Cardiac muscle cell (in vitro differentiated cells and primary cell): ENCODE data around the gene CUL3. TPM values are rescaled to one million over a fixed set of nuclear protein-coding genes. Genes with fewer than 3 reads are reported as not detected.

Experiments used
- DNase-seq, 2 donors: peaks; one replicate each; pipeline versions ENCODE4 v3.0.0 to v3.0.0-alpha.2; 2010 to 2017; ENCODE audit warnings: low read depth in 1 of 2, low spot score in 1 of 2
- H3K27ac ChIP-seq: fragments of 200-600 bp; sonication (generic); 2 replicates; pipeline ENCODE4 v1.5.1; 2016
- H3K27me3 ChIP-seq: fragments of 200-600 bp; sonication (generic); 2 replicates; pipeline ENCODE4 v1.6.0; 2016; ENCODE audit warnings: control low read depth
- H3K36me3 ChIP-seq: fragments of 200-600 bp; sonication (generic); 2 replicates; pipeline ENCODE4 v1.5.1; 2016; ENCODE audit warnings: control low read depth
- H3K4me1 ChIP-seq: fragments of 200-600 bp; sonication (generic); 2 replicates; pipeline ENCODE4 v1.8.1; 2017; ENCODE audit warnings: low read depth, mild to moderate bottlenecking, mixed run types
- H3K4me3 ChIP-seq: fragments of 200-600 bp; sonication (generic); 2 replicates; pipeline ENCODE4 v1.5.1; 2016; ENCODE audit warnings: mild to moderate bottlenecking
- H3K9me3 ChIP-seq: fragments of 200-600 bp; sonication (generic); 2 replicates; pipeline ENCODE4 v1.5.1; 2017; ENCODE audit warnings: low read depth, mild to moderate bottlenecking, control low read depth
- polyA plus RNA-seq: library from polyadenylated mRNA; unstranded; fragments of >200 nt; fragmentation: Nextera tagmentation; extraction: Ambion mirVana; gene quantifications from 2 replicates; pipeline ENCODE4 v1.2.1, GENCODE V29; 2016
- total RNA-seq: library from RNA; depleted of rRNA; stranded (reverse); fragments of >200 nt; gene quantifications from 2 replicates; pipeline ENCODE4 v1.2.3, GENCODE V29; 2016
- TF ChIP-seq, protein P1 (sequence below): IDR thresholded peaks from 2 replicates; pipeline ENCODE4 v1.5.1; 2012; ENCODE audit warnings: low read depth, mild to moderate bottlenecking, low read length

The CUL3 gene
- total and polyA plus RNA-seq, 2 experiments from 2014 or later = 47.6 to 78.8 TPM

DNA sequence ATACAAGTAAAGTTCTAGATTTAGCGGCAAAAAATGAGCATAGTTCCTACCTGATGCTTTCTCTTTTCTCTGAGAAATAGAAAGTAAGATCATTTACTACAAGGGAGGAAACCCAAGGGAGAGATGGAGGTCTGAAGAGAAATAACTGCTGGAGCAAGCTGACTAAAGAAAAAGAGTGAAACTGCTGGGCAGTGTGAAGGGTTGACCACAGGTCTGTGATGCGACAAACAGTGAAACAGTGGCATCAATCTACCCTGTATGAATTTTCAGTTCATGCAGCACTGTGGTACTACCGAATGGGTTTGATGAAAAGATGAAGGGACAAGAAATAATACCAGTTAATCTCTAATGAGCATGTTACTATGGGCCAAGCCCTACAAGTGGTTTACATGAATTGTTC lies 52.2 kb downstream of the CUL3 start:
- TF ChIP-seq, protein P1, sequence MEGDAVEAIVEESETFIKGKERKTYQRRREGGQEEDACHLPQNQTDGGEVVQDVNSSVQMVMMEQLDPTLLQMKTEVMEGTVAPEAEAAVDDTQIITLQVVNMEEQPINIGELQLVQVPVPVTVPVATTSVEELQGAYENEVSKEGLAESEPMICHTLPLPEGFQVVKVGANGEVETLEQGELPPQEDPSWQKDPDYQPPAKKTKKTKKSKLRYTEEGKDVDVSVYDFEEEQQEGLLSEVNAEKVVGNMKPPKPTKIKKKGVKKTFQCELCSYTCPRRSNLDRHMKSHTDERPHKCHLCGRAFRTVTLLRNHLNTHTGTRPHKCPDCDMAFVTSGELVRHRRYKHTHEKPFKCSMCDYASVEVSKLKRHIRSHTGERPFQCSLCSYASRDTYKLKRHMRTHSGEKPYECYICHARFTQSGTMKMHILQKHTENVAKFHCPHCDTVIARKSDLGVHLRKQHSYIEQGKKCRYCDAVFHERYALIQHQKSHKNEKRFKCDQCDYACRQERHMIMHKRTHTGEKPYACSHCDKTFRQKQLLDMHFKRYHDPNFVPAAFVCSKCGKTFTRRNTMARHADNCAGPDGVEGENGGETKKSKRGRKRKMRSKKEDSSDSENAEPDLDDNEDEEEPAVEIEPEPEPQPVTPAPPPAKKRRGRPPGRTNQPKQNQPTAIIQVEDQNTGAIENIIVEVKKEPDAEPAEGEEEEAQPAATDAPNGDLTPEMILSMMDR = no peak
- Histone ChIP-seq H3K27me3 (no peaks in the 10 kb centered on the region), H3K36me3 (peaks cover 10% of the 10 kb centered on the region), H3K27ac (no peak overlapping the region), H3K9me3 (no peaks in the 10 kb centered on the region), H3K4me1 (peaks cover 10% of the 10 kb centered on the region), H3K4me3 (no peak overlapping the region)
- DNase-seq = no peak

DNA sequence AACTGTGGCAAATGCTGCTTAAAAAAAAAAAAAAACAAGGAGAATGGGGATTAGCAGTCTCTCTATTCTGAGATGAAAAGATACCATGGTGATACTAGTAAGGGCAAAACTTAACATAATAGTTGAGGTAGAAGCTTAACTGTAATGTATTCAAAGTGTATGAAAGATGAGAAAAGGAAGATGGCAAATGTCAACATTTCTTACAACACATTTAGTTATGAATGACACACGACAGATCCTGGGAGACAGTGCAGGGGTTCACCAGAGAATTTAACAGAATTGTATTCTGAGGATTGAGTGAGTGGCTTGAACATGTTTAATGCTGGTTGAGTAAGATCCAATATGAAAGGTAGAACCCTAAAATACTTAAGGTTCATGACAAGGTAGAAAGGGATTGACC lies 52.7 kb downstream of the CUL3 start:
- Histone ChIP-seq H3K27ac (no peak overlapping the region), H3K9me3 (no peaks in the 10 kb centered on the region), H3K4me1 (peaks cover 10% of the 10 kb centered on the region), H3K36me3 (peaks cover 10% of the 10 kb centered on the region), H3K4me3 (no peak overlapping the region), H3K27me3 (no peaks in the 10 kb centered on the region)
- no peak for DNase-seq
- TF ChIP-seq, protein P1 = no peak

DNA sequence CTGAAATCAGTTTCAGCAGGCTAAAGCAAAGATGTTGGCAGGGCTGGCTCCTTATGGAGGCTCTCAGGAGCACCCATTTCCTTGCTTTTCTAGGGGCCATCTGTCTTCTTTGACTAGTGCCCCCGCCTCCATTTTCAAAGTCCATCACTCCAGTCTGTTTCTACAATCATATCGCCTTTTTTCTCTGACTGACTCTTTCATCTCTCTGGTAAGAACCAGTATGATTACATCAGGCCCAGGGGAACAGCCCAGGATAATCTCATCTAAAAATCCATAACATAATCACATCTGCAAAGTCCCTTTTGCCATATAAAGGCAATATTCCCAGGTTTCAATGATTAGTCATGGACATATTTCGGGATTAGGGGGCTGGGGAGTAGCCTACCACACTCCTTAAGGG lies 57.0 kb downstream of the CUL3 start:
- Histone ChIP-seq H3K4me3 (no peak overlapping the region), H3K36me3 (no peaks in the 10 kb centered on the region), H3K4me1 (peaks cover 19% of the 10 kb centered on the region), H3K9me3 (no peaks in the 10 kb centered on the region), H3K27me3 (no peaks in the 10 kb centered on the region), H3K27ac (no peak overlapping the region)
- TF ChIP-seq, protein P1 = no peak
- no peak for DNase-seq

DNA sequence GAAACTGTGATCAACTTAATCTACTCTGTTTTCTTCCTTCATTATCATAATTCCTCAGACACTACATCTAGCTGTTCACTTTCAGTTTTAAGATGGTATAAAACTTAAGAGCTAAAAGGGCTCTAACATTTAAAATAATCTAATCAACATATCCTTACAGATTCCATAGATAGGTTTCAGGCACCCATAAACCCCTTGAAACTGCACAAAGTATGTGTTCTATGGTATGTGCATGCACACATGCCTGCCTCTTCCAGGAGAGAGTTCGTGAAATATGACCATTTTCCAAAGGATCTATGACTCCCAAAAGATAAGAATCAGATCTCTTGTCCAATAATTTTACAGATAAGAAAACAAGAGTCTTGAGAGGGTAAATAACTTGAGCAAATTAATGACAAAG lies 59.4 kb downstream of the CUL3 start:
- no peak overlapping the region for H3K27ac ChIP-seq
- H3K27me3 ChIP-seq = no peaks in the 10 kb centered on the region
- TF ChIP-seq, protein P1 = no peak
- no peak overlapping the region for H3K4me3 ChIP-seq
- peaks cover 14% of the 10 kb centered on the region for H3K4me1 ChIP-seq
- no peaks in the 10 kb centered on the region for H3K9me3 ChIP-seq
- H3K36me3 ChIP-seq = no peaks in the 10 kb centered on the region
- DNase-seq = no peak

DNA sequence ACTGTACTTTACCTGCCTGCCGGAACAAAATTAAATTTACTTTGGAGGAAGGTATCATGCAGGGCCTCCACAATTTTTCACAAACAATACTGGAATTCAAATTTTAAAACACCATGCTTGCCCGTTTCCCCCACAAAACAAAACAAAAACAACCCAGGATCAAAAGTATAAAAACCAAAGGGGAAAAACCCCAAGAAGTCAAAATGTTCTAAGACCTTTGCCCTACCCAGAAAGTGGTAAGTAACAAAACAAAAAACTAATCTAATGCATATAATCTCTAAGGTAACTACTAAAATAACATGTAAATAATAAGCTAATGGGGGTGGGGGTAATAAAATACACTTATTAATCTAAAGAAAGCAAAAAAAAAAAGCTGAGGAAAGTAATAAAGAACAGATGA lies 60.5 kb downstream of the CUL3 start:
- H3K9me3 ChIP-seq = no peaks in the 10 kb centered on the region
- no peak for DNase-seq
- peak overlapping the region; percentile 13 for H3K27ac ChIP-seq
- H3K4me3 ChIP-seq = no peak overlapping the region
- peaks cover 16% of the 10 kb centered on the region for H3K4me1 ChIP-seq
- H3K36me3 ChIP-seq = no peaks in the 10 kb centered on the region
- TF ChIP-seq, protein P1 = no peak
- H3K27me3 ChIP-seq = no peaks in the 10 kb centered on the region
